ENCODE results near the gene PDCL3. TPM values are rescaled to one million over a fixed set of nuclear protein-coding genes. Genes with fewer than 3 reads are reported as not detected.

The PDCL3 gene
- total RNA-seq, 1 donor from 2014 or later, result 21.6 TPM

DNA sequence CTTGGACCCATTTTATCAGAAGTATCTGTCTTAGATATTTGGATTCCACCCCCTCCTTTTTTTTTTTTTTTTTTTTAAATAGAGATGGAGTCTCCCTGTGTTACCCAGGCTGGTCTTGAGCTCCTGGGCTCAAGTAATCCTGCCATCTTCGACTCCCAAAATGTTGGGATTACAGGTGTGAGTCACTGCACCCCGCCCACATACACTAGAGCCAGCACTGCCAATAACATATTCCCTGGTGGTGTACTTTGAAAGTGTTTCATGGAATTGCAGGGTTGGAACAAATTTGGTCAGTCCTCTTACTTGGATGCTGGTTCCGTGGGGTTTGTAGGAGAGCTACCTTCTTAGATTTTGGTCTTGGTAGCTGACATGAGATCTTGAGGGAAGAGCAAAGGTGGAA lies 15.0 kb downstream of the PDCL3 start:
- H3K4me1 ChIP-seq, result peaks cover 10% of the 10 kb centered on the region
- no peak for DNase-seq
- H3K36me3 ChIP-seq, result peaks cover 46% of the 10 kb centered on the region
- TF ChIP-seq, protein P1, sequence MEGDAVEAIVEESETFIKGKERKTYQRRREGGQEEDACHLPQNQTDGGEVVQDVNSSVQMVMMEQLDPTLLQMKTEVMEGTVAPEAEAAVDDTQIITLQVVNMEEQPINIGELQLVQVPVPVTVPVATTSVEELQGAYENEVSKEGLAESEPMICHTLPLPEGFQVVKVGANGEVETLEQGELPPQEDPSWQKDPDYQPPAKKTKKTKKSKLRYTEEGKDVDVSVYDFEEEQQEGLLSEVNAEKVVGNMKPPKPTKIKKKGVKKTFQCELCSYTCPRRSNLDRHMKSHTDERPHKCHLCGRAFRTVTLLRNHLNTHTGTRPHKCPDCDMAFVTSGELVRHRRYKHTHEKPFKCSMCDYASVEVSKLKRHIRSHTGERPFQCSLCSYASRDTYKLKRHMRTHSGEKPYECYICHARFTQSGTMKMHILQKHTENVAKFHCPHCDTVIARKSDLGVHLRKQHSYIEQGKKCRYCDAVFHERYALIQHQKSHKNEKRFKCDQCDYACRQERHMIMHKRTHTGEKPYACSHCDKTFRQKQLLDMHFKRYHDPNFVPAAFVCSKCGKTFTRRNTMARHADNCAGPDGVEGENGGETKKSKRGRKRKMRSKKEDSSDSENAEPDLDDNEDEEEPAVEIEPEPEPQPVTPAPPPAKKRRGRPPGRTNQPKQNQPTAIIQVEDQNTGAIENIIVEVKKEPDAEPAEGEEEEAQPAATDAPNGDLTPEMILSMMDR (IDR thresholded peaks at IDR 0.05), result no peak
- no peaks in the 10 kb centered on the region for H3K27me3 ChIP-seq
- no peak overlapping the region for H3K4me3 ChIP-seq
- ATAC-seq, result no peak
- no peaks in the 10 kb centered on the region for H3K9me3 ChIP-seq
- intact Hi-C loops (cut with DNase I), result no loop called here
- no peak overlapping the region for H3K27ac ChIP-seq

DNA sequence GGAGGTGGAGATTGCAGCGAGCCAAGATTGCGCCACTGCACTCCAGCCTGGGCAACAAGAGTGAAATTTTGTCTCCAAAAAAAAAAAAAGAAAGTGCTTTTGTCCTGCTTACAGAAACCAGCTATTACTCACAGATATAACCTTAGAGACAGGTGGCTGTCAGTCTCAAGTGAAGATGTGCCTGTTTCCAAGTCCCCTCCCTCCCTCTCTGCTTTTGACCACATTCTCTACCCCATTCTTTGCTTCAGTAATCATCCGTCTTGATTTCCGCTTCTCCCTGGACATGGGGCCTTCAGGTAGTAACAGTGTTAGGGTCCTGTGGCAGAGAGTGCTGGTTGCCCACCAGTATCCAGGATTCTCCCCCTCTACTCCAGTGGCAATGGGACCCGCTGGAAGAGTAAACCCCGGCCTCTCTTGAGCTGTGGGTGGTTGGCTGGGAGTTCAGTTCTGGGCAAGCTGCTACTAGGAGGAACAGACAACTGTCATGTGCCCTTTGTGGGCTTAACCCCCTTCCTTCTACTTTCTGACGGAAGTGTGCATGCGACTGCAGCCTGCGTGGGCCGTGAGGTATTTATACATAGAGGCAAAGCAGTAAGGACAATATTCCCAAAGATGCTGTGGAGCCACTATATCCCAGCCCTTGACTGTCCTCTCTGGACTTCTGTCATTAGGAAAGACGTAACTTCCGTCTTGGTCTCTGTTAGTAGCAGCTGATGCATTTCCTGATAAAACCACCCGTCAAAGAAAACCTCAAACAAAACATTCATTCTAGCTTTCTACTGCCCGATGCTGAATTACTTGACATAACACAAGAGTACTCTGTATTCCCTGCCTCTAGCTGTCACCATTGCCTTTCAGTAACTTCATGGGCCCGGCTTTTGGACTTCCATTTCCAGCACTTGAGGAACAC lies 17.8 kb downstream of the PDCL3 start:
- ATAC-seq, result peak; percentile 93
- peak overlapping the region; percentile 59 for H3K27ac ChIP-seq

DNA sequence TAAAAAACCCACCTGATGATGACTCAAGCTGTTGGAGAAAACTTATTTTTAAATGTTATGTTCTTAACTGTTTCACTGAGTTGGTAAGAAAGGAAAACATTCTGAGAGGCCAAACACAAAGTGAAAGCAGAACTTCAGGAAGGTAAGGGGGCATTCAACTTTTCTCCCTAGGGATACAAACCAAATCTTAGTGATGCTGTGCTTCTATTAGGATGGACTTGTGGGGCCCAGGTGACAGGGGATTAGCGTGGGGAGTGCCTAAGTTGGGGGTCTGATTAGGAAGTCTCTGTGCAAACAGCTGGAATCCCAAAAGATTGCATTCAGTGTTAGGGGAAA lies 18.5 kb downstream of the PDCL3 start:
- ATAC-seq (no peak), DNase-seq (no peak)
- Histone ChIP-seq H3K4me1 (peaks cover 10% of the 10 kb centered on the region), H3K4me3 (no peak overlapping the region), H3K27ac (peak overlapping the region; percentile 59), H3K9me3 (no peaks in the 10 kb centered on the region), H3K36me3 (peaks cover 14% of the 10 kb centered on the region), H3K27me3 (no peaks in the 10 kb centered on the region)
- TF ChIP-seq, protein P1 (IDR thresholded peaks at IDR 0.05), result no peak
- intact Hi-C loops (cut with DNase I), result no loop called here

More for the DNA sequence above, 17.8 kb downstream of the PDCL3 start:
- H3K4me3 ChIP-seq, result peak overlapping the region; percentile 20
- H3K36me3 ChIP-seq, result peaks cover 20% of the 10 kb centered on the region
- peaks cover 10% of the 10 kb centered on the region for H3K4me1 ChIP-seq
- intact Hi-C loops (cut with DNase I), result no loop called here
- TF ChIP-seq, protein P1 (IDR thresholded peaks at IDR 0.05), result no peak
- DNase-seq, result peak; percentile 69
- no peaks in the 10 kb centered on the region for H3K27me3 ChIP-seq
- no peaks in the 10 kb centered on the region for H3K9me3 ChIP-seq

DNA sequence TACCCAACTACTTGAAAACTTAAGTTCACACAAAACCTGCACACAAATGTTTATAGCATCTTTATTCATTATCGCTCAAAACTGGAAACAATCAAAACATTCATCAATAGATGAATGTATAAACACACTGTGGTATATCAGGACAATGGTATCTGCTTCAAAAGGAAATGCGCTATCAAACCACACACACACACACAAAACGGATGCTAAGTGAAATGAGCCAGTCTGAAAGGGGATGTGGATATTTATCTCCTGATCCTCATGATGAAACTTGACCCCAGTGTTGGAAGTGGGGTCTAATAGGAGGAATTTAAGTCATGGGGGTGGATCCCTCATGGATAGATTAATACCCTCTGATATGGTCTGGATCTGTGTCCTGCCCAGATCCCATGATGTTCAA lies 22.0 kb downstream of the PDCL3 start:
- no peaks in the 10 kb centered on the region for H3K27me3 ChIP-seq
- TF ChIP-seq, protein P1 (IDR thresholded peaks at IDR 0.05), result no peak
- no peaks in the 10 kb centered on the region for H3K36me3 ChIP-seq
- no peaks in the 10 kb centered on the region for H3K9me3 ChIP-seq
- no peak overlapping the region for H3K27ac ChIP-seq
- H3K4me3 ChIP-seq, result no peak overlapping the region
- ATAC-seq, result no peak
- H3K4me1 ChIP-seq, result peaks cover 10% of the 10 kb centered on the region
- intact Hi-C loops (cut with DNase I), result no loop called here
- no peak for DNase-seq

DNA sequence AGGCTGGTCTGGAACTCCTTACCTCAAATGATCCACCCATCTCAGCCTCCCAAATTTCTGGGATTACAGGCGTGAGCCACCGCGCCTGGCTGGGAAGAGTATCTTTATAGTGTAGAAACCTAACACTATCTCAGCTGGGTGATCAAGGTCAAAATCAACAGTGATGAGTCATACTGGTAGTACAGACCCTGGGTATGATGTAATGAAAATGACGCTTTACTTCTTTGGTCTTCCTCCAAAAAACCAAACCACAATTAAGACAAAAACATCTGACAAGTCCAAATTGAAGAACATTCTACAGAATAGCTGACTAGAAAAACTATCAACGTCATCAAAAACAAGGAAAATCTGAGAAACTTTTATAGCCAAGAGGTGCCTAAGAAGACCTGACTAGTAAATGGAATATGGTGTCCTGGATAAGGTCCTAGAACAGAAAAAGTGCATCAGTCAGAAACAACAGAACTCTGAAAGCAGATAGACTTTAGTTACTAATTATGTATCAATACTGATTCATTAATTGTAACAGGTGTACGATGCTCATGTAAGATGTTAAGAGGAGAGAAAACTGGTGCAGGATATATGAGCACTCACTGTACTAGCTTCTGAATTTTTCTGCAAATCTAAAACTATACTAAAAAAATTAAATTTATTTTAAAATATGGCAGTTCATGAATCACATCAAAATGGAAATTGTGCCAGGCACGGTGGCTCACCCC lies 25.4 kb downstream of the PDCL3 start:
- Histone ChIP-seq H3K4me3 (no peak overlapping the region), H3K4me1 (no peaks in the 10 kb centered on the region), H3K27ac (no peak overlapping the region), H3K9me3 (no peaks in the 10 kb centered on the region), H3K36me3 (no peaks in the 10 kb centered on the region), H3K27me3 (no peaks in the 10 kb centered on the region)
- DNase-seq (peak; percentile 40), ATAC-seq (peak; percentile 66)
- TF ChIP-seq, protein P1 (IDR thresholded peaks at IDR 0.05), result no peak
- intact Hi-C loops (cut with DNase I), result no loop called here

Measured in upper lobe of right lung (tissue), 1 donor.